ENCODE results near the gene KATNBL1. TPM values are rescaled to one million over a fixed set of nuclear protein-coding genes. Genes with fewer than 3 reads are reported as not detected.

Gene KATNBL1
- total and polyA plus RNA-seq, 2 experiments from 2014 or later = 68.2 to 96.1 TPM

DNA sequence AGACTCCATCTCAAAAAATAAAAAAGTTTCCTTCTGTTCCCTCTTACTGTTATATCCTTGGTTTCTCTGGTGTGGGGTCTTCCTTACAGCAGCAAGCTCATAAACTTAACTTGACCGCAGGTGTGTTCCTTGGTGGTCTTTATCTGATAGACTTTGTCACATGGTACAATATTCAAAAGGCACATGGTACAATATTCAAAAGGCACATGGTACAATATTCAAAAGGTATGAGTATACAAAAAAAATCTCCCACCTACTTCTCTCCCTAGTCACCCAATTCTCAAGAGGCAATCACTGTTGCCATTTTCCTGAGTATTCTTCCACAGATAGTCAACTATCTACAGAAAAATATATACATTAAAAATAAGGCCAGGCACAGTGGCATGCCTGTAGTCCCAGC is 103.5 kb downstream of the KATNBL1 start:
- peaks cover 9% of the 10 kb centered on the region for H3K27me3 Mint-ChIP-seq (ENCODE audit: insufficient read depth, low read depth, poor library complexity)
- ATAC-seq (no peak), DNase-seq (ENCODE audit: low spot score) (no peak)
- TF ChIP-seq EZH2phosphoT487 (IDR thresholded peaks at IDR 0.05; ENCODE audit: unreplicated experiment) (no peak), ZNF114 (CRISPR knock-in tag; IDR thresholded peaks at IDR 0.05) (no peak), EZH2 (IDR thresholded peaks at IDR 0.05; ENCODE audit: low read depth, unreplicated experiment) (no peak), POLR2AphosphoS5 (IDR thresholded peaks at IDR 0.05; ENCODE audit: low read depth) (no peak), NANOG (IDR thresholded peaks at IDR 0.05; ENCODE audit: borderline replicate concordance) (no peak)
- TF ChIP-seq, protein P1, sequence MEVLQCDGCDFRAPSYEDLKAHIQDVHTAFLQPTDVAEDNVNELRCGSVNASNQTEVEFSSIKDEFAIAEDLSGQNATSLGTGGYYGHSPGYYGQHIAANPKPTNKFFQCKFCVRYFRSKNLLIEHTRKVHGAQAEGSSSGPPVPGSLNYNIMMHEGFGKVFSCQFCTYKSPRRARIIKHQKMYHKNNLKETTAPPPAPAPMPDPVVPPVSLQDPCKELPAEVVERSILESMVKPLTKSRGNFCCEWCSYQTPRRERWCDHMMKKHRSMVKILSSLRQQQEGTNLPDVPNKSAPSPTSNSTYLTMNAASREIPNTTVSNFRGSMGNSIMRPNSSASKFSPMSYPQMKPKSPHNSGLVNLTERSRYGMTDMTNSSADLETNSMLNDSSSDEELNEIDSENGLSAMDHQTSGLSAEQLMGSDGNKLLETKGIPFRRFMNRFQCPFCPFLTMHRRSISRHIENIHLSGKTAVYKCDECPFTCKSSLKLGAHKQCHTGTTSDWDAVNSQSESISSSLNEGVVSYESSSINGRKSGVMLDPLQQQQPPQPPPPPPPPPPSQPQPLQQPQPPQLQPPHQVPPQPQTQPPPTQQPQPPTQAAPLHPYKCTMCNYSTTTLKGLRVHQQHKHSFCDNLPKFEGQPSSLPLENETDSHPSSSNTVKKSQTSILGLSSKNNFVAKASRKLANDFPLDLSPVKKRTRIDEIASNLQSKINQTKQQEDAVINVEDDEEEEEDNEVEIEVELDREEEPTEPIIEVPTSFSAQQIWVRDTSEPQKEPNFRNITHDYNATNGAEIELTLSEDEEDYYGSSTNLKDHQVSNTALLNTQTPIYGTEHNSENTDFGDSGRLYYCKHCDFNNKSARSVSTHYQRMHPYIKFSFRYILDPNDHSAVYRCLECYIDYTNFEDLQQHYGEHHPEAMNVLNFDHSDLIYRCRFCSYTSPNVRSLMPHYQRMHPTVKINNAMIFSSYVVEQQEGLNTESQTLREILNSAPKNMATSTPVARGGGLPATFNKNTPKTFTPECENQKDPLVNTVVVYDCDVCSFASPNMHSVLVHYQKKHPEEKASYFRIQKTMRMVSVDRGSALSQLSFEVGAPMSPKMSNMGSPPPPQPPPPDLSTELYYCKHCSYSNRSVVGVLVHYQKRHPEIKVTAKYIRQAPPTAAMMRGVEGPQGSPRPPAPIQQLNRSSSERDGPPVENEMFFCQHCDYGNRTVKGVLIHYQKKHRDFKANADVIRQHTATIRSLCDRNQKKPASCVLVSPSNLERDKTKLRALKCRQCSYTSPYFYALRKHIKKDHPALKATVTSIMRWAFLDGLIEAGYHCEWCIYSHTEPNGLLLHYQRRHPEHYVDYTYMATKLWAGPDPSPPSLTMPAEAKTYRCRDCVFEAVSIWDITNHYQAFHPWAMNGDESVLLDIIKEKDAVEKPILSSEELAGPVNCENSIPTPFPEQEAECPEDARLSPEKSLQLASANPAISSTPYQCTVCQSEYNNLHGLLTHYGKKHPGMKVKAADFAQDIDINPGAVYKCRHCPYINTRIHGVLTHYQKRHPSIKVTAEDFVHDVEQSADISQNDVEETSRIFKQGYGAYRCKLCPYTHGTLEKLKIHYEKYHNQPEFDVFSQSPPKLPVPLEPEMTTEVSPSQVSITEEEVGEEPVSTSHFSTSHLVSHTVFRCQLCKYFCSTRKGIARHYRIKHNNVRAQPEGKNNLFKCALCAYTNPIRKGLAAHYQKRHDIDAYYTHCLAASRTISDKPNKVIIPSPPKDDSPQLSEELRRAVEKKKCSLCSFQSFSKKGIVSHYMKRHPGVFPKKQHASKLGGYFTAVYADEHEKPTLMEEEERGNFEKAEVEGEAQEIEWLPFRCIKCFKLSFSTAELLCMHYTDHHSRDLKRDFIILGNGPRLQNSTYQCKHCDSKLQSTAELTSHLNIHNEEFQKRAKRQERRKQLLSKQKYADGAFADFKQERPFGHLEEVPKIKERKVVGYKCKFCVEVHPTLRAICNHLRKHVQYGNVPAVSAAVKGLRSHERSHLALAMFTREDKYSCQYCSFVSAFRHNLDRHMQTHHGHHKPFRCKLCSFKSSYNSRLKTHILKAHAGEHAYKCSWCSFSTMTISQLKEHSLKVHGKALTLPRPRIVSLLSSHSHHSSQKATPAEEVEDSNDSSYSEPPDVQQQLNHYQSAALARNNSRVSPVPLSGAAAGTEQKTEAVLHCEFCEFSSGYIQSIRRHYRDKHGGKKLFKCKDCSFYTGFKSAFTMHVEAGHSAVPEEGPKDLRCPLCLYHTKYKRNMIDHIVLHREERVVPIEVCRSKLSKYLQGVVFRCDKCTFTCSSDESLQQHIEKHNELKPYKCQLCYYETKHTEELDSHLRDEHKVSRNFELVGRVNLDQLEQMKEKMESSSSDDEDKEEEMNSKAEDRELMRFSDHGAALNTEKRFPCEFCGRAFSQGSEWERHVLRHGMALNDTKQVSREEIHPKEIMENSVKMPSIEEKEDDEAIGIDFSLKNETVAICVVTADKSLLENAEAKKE (CRISPR knock-in tag; IDR thresholded peaks at IDR 0.05) = no peak
- TF ChIP-seq, protein P2, sequence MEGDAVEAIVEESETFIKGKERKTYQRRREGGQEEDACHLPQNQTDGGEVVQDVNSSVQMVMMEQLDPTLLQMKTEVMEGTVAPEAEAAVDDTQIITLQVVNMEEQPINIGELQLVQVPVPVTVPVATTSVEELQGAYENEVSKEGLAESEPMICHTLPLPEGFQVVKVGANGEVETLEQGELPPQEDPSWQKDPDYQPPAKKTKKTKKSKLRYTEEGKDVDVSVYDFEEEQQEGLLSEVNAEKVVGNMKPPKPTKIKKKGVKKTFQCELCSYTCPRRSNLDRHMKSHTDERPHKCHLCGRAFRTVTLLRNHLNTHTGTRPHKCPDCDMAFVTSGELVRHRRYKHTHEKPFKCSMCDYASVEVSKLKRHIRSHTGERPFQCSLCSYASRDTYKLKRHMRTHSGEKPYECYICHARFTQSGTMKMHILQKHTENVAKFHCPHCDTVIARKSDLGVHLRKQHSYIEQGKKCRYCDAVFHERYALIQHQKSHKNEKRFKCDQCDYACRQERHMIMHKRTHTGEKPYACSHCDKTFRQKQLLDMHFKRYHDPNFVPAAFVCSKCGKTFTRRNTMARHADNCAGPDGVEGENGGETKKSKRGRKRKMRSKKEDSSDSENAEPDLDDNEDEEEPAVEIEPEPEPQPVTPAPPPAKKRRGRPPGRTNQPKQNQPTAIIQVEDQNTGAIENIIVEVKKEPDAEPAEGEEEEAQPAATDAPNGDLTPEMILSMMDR (conservative IDR thresholded peaks at IDR 0.05; ENCODE audit: low read depth in 2 of 2) = no peak
- H3K4me3 Mint-ChIP-seq = no peak overlapping the region
- Histone ChIP-seq H3K4me2 (no peak overlapping the region), H3K27ac (ENCODE audit: low read depth) (no peak overlapping the region), H3K36me3 (ENCODE audit: insufficient read depth) (no peaks in the 10 kb centered on the region), H3K27me3 (ENCODE audit: insufficient read depth) (no peaks in the 10 kb centered on the region), H3K4me3 (no peak overlapping the region), H3K4me1 (ENCODE audit: insufficient read depth) (no peaks in the 10 kb centered on the region), H3K79me2 (replicated peaks; ENCODE audit: insufficient read depth) (peaks cover 2% of the 10 kb centered on the region), H4K20me1 (replicated peaks; ENCODE audit: insufficient read depth) (no peaks in the 10 kb centered on the region), H3K9me2 (ENCODE audit: insufficient read depth) (no peaks in the 10 kb centered on the region), H2AFZ (no peak overlapping the region), H3F3A (replicated peaks; ENCODE audit: low read depth) (0 out of 2 replicates have a peak, but pooled peaks cover 3% of the 10 kb centered on the region)
- peaks cover 6% of the 10 kb centered on the region; the same call in 2 of the 3 replicates for H3K4me1 Mint-ChIP-seq
- no peaks in the 10 kb centered on the region for H3K36me3 Mint-ChIP-seq (ENCODE audit: low read depth)
- peaks cover 4% of the 10 kb centered on the region; the same call in 2 of the 3 replicates for H3K9me3 Mint-ChIP-seq
- no peak overlapping the region for H3K27ac Mint-ChIP-seq
